GM12872 (cell line): ENCODE results near the gene NDUFA3.

Source experiments
- TF ChIP-seq, protein P1 (sequence below): IDR thresholded peaks from 3 replicates; pipeline ENCODE4 v1.5.1; 2011; ENCODE audit warnings: low read depth, mild to moderate bottlenecking, low read length, moderate library complexity; ENCODE audit not compliant: insufficient read depth

The NDUFA3 gene

DNA sequence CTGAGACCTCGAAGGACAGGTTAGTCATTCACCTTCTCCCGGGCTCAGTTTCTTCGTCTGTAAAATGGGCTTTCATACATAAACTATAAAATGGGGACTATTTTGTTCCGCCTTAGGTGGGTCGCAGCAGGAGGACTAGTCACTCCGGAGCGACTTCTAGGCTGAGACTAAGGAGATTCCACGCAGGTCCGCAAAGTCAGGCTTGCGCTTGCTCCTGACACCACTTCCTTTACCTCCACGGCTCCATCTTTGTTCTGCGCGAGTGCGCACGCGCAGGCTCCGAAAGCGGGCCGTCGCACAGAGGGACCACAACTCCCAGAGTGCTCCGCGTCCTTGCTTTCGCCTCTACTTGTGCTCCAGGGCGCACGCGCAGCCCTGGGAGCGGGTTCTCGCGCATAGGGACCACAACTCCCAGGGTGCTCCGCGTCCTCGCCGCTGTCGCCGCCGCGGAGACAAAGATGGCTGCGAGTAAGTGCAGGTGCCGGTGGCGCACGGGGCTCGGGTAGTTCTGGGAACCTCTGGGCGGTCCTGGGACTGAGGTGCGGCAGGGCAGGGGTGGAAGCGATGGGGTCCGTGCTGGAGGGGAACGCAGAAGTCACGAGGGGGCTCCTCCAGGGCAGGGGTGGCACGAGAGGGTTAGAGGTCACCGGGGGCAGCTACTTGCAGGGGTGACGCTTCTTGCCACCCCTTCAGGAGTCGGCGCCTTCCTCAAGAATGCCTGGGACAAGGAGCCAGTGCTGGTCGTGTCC lies at the start of gene NDUFA3:
Gene NDUFA3, plus strand, starts transcription at position 435 of the 749 bp plus-strand sequence. Its CDS starts 24 bp downstream, at position 459.
- TF ChIP-seq, protein P1, sequence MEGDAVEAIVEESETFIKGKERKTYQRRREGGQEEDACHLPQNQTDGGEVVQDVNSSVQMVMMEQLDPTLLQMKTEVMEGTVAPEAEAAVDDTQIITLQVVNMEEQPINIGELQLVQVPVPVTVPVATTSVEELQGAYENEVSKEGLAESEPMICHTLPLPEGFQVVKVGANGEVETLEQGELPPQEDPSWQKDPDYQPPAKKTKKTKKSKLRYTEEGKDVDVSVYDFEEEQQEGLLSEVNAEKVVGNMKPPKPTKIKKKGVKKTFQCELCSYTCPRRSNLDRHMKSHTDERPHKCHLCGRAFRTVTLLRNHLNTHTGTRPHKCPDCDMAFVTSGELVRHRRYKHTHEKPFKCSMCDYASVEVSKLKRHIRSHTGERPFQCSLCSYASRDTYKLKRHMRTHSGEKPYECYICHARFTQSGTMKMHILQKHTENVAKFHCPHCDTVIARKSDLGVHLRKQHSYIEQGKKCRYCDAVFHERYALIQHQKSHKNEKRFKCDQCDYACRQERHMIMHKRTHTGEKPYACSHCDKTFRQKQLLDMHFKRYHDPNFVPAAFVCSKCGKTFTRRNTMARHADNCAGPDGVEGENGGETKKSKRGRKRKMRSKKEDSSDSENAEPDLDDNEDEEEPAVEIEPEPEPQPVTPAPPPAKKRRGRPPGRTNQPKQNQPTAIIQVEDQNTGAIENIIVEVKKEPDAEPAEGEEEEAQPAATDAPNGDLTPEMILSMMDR = no peak

DNA sequence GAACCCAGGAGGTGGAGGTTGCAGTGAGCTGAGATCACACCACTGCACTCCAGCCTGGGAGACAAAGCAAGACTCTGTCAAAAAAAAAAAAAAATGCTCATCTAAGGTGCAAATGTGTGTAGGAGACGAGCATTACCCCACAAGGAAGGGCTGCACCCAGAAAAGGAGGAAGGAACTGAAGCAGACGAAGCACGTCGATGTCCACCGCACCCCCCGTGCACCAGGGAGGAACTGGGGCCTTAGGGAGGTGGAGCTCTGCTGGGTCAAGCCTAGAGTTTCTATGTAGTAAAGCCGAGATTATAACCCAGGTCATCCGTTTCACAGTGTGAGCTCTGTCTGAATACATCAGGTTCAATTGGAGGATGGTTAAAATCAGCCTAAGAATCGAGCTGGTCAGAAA lies 40.0 kb upstream of the NDUFA3 start:
- TF ChIP-seq, protein P1 = no peak

DNA sequence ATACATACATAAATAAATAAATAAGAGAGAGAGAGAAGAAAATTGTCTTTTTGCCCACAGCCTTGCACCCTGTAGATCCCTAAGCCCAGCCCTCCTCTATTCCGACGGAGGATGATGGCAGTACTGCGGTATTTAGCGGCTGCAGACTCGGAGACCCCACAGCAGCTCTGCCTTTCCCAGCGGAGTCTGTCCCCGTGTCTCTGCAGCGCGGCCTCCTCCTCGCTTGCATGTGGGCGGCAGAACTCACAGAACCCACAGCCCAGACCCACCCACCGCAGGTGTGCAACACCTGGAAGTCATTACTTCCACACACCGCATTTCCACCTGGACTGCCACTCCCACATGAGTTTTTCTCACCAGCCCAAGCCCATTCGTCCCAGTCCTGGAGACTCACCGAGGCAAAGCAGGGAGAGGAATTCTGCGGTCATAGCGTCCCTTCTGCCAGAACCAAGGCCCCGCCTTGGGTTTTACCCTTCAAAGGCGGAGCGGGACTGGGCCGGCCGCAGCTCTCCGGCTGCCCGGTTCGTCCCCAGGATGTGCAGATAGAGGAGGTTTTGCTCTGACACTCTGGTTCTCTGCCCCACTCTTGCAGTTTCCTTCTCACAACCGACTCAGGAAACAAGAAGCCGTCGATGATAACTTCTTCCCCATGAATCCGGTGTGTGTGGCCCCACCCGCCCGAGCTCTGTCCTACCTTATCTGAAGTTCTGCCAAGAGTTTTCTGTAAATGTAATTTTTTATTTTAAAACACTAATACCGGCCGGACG lies 39.1 kb upstream of the NDUFA3 start, which contains the start of gene VSTM1:
Gene VSTM1, minus strand, starts transcription at position 548 of the 767 bp plus-strand sequence. Its CDS starts 120 bp downstream, at position 428.
- TF ChIP-seq, protein P1 = no peak

DNA sequence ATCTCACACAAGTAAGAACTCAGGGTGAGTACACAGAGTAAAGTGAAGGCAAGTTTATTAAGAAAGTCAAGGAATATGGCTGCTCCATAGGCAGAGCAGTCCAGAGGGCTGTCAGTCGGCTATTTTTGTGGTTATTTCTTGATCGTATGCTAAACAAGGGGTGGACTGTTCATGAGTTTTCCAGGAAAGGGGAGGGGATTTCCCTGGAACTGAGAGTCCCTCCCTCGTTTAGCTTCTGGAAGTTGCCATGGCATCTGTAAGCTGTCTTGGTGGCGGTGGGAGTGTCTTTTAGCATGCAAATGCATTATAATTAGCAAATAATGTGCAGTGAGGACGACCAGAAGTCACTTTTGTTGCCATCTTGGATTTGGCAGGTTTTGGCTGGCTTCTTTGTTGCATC lies 33.2 kb upstream of the NDUFA3 start:
- TF ChIP-seq, protein P1 = no peak

DNA sequence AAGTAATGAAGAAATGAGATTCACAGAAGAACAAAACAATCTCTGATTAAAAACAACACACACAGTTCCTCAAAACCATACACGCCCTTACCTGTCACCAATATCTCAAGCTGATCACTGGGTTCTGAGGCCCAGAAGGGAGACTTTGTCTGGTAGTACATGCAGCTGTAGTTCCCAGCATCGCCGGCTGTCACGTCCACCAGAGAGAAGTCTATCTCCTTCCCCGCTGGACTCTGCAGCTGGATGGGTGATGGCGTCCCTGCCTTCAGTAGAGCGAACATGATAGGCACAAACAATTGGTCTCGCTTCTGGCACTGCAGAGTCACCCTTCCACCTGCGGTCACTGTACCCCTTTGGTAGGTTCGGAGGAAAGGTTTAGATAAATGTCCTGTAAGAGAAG lies 28.8 kb upstream of the NDUFA3 start:
- TF ChIP-seq, protein P1 = no peak

DNA sequence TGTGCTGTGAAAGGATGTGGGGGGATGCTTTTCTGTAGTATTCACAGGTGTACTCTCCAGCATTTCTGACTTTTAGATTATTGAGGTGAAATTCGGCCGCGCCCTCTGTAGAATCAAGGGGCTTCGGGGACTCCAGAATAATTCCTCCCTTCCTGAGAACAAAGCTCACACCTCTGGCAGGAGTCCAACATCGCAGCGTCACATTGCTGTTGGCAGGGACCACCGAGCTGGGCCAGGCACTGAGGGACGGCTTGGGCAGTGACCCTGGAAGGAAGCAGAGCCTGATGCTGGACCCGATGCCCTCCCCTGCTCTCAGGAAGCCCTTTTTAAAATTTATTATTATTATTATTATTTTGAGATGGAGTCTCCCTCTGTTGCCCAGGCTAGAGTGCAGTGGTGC lies 27.8 kb upstream of the NDUFA3 start:
- TF ChIP-seq, protein P1 = no peak

DNA sequence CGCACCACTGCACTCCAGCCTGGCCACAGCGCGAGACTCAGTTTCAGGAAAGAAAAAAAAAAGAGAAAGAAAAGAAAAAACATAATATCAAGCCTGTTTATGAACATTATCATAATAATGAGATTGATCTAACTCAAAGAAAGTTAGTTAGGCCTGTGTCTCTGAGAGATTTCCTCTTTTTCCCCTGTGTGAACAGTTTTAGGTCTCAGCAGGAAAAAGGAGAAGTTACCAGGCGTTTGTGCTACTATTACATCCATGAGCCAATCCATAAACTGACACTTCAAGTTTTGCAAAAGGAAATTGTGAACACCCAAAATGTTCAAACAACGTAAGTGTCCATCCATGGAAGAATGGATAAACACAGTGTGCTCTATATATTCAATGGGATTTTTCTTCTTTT lies 25.3 kb upstream of the NDUFA3 start:
- TF ChIP-seq, protein P1 = no peak
